Type B pancreatic cell (in vitro differentiated cells): ENCODE results near the gene ESF1. TPM values are rescaled to one million over a fixed set of nuclear protein-coding genes. Genes with fewer than 3 reads are reported as not detected.

ENCODE experiments used
- DNase-seq: peaks from one replicate; pipeline ENCODE4 v3.0.0; 2021; ENCODE audit warnings: mixed read lengths; ENCODE audit not compliant: unreplicated experiment; ENCODE audit errors: extremely low spot score
- H3K27ac Mint-ChIP-seq: 2 replicates; pipeline ENCODE4 v1.8.0; 2021; ENCODE audit warnings: mild to moderate bottlenecking, mixed read lengths
- H3K27me3 Mint-ChIP-seq: 2 replicates; pipeline ENCODE4 v1.8.0; 2021; ENCODE audit warnings: mixed read lengths
- H3K36me3 Mint-ChIP-seq: 2 replicates; pipeline ENCODE4 v1.8.0; 2021; ENCODE audit warnings: mixed read lengths
- H3K4me1 Mint-ChIP-seq: one replicate; pipeline ENCODE4 v1.8.0; 2021; ENCODE audit warnings: mixed read lengths; ENCODE audit not compliant: unreplicated experiment
- H3K4me3 Mint-ChIP-seq: 2 replicates; pipeline ENCODE4 v1.8.0; 2021; ENCODE audit warnings: mild to moderate bottlenecking, mixed read lengths
- H3K9me3 Mint-ChIP-seq: 2 replicates; pipeline ENCODE4 v1.8.0; 2021; ENCODE audit warnings: mixed read lengths
- CTCF ChIP-seq: fragments of 200-600 bp; sonication (generic); conservative IDR thresholded peaks from 2 replicates; pipeline ENCODE4 v1.5.0; 2021; ENCODE audit warnings: antibody characterized with exemption, mild to moderate bottlenecking
- total RNA-seq: library from RNA; stranded (reverse); gene quantifications from 2 replicates; pipeline ENCODE4 v1.2.1, GENCODE V29; 2021; ENCODE audit warnings: low replicate concordance

The ESF1 gene
- total RNA-seq, 1 donor from 2014 or later, result 17.7 TPM

- H3K36me3 Mint-ChIP-seq, result no peaks in the 10 kb centered on the region
- no peaks in the 10 kb centered on the region for H3K27me3 Mint-ChIP-seq
- no peaks in the 10 kb centered on the region for H3K4me1 Mint-ChIP-seq
- no peak overlapping the region for H3K27ac Mint-ChIP-seq
- H3K4me3 Mint-ChIP-seq, result no peak overlapping the region
- DNase-seq, result no peak
- no peaks in the 10 kb centered on the region for H3K9me3 Mint-ChIP-seq
- TF ChIP-seq CTCF, result no peak
These were observed 90.1 kb downstream of the ESF1 start for GRCh38 chr20:13694420-13695150.

GRCh38 chr20:13692802-13693736 lies 91.7 kb downstream of the ESF1 start:
- DNase-seq, result no peak
- Mint-ChIP-seq H3K36me3 (no peaks in the 10 kb centered on the region), H3K4me3 (no peak overlapping the region), H3K27me3 (no peaks in the 10 kb centered on the region), H3K4me1 (no peaks in the 10 kb centered on the region), H3K9me3 (no peaks in the 10 kb centered on the region), H3K27ac (peak overlapping the region; percentile 18)
- no peak for TF ChIP-seq CTCF

- Mint-ChIP-seq H3K27me3 (no peaks in the 10 kb centered on the region), H3K36me3 (no peaks in the 10 kb centered on the region), H3K27ac (no peak overlapping the region), H3K4me1 (no peaks in the 10 kb centered on the region), H3K4me3 (no peak overlapping the region), H3K9me3 (no peaks in the 10 kb centered on the region)
- no peak for TF ChIP-seq CTCF
- DNase-seq, result no peak
These were observed 93.8 kb downstream of the ESF1 start for GRCh38 chr20:13690943-13691342.

GRCh38 chr20:13687815-13688214 lies 96.9 kb downstream of the ESF1 start:
- H3K27me3 Mint-ChIP-seq, result no peaks in the 10 kb centered on the region
- H3K9me3 Mint-ChIP-seq, result no peaks in the 10 kb centered on the region
- no peak for TF ChIP-seq CTCF
- no peak overlapping the region for H3K27ac Mint-ChIP-seq
- H3K4me1 Mint-ChIP-seq, result no peaks in the 10 kb centered on the region
- DNase-seq, result no peak
- no peaks in the 10 kb centered on the region for H3K36me3 Mint-ChIP-seq
- H3K4me3 Mint-ChIP-seq, result no peak overlapping the region

- no peaks in the 10 kb centered on the region for H3K4me1 Mint-ChIP-seq
- TF ChIP-seq CTCF, result no peak
- H3K36me3 Mint-ChIP-seq, result no peaks in the 10 kb centered on the region
- no peaks in the 10 kb centered on the region for H3K27me3 Mint-ChIP-seq
- no peak overlapping the region for H3K4me3 Mint-ChIP-seq
- no peak for DNase-seq
- H3K9me3 Mint-ChIP-seq, result no peaks in the 10 kb centered on the region
- no peak overlapping the region for H3K27ac Mint-ChIP-seq
These were observed 99.1 kb downstream of the ESF1 start for GRCh38 chr20:13685623-13686022.
